Activated CD4-positive, alpha-beta T cell treated with anti-CD3 and anti-CD28 coated beads for 36 hours (primary cell): ENCODE data around the gene COL23A1. TPM values are rescaled to one million over a fixed set of nuclear protein-coding genes. Genes with fewer than 3 reads are reported as not detected.

ENCODE experiments used
- ATAC-seq: fragments of 200-7000 bp; cut with Tn5 transposase; one replicate; pipeline ENCODE4 v1.10.0; 2021; ENCODE audit warnings: mild to moderate bottlenecking, moderate library complexity
- CTCF ChIA-PET: fragments of 350-600 bp; sonication (Branson Sonifier 250); formaldehyde crosslinking; loops from one replicate; lab custom pipeline; 2021; ENCODE audit warnings: antibody characterized with exemption; lab: Charles Lee
- POLR2A ChIA-PET: fragments of 350-600 bp; sonication (Branson Sonifier 250); formaldehyde crosslinking; loops from one replicate; lab custom pipeline; 2021; ENCODE audit warnings: antibody characterized with exemption, inconsistent platforms; lab: Charles Lee
- DNase-seq: peaks from one replicate; pipeline ENCODE4 v3.0.0-alpha.2; 2020
- H3K27ac Mint-ChIP-seq: one replicate; pipeline ENCODE4 v1.8.0; 2021; ENCODE audit warnings: mixed read lengths
- H3K27me3 Mint-ChIP-seq: one replicate; pipeline ENCODE4 v1.8.0; 2021; ENCODE audit warnings: mixed read lengths
- H3K36me3 Mint-ChIP-seq: one replicate; pipeline ENCODE4 v1.8.0; 2021; ENCODE audit warnings: low read depth, mixed read lengths
- H3K4me1 Mint-ChIP-seq: one replicate; pipeline ENCODE4 v1.8.0; 2021; ENCODE audit warnings: mixed read lengths
- H3K4me3 Mint-ChIP-seq: one replicate; pipeline ENCODE4 v1.8.0; 2021; ENCODE audit warnings: mild to moderate bottlenecking, moderate library complexity, mixed read lengths
- H3K9me3 Mint-ChIP-seq: one replicate; pipeline ENCODE4 v1.8.0; 2021; ENCODE audit warnings: low read depth, mixed read lengths
- intact Hi-C, 2 experiments: fragments of 100-400 bp; cut with DNase I in 1 of 2; cut with micrococcal nuclease in 1 of 2; formaldehyde crosslinking; loops; one replicate each; pipeline versions ENCODE4 v1.14.2 to v1.15.1; 2022 to 2024; cut with DNase I, micrococcal nuclease
- total RNA-seq, 2 experiments: library from RNA; stranded (reverse); gene quantifications; one replicate each; pipeline ENCODE4 v1.2.3, GENCODE V29; 2021

Gene COL23A1
- total RNA-seq, 2 experiments from 2014 or later = not detected

DNA sequence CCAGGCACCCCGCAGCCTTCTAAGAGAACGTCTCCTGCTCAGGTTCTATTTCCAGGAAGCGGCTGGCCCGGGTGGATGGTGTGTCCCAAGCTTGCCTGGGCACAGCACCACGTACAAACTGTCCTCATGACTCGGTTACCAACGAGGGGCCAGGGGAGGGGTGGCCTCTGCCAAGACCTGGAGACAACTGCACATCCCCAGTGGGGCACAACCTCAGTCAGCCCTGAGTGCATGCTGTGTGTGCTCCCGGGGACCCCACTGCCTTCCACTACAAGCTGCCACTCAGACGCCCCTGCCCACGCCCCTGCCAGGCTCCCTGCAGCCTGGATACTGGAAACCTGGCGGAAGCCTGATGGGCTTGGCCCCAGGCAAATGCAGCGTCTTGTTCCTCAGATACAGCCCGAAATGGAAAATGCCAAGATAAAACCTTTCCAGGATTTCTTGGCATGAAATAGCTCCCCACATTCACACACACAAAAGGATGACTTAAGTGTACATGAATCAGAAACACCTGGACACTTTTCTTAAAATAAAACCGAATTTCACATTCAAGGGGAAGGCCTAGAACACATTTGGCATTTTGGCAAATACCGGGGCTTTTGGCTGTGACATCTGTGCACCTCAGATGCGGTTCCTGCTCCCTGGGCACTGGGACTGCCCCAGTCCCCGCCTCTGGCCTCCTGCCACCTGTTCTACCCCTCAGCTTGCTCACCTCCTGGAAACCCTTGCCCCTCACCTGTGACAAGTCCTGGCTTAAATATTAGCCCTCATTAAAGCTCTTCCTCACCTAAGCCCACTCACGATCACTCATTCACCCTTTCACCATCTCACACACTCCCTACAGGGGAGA, 62.5 kb downstream of the COL23A1 start:
- intact Hi-C loops = no loop called here
- DNase-seq = no peak
- CTCF ChIA-PET = no interaction called here
- no peak overlapping the region for H3K27ac Mint-ChIP-seq
- H3K36me3 Mint-ChIP-seq = no peaks in the 10 kb centered on the region
- no peak for ATAC-seq
- POLR2A ChIA-PET = no interaction called here
- no peak overlapping the region for H3K4me3 Mint-ChIP-seq
- H3K9me3 Mint-ChIP-seq = no peaks in the 10 kb centered on the region
- H3K27me3 Mint-ChIP-seq = no peaks in the 10 kb centered on the region
- H3K4me1 Mint-ChIP-seq = no peaks in the 10 kb centered on the region

DNA sequence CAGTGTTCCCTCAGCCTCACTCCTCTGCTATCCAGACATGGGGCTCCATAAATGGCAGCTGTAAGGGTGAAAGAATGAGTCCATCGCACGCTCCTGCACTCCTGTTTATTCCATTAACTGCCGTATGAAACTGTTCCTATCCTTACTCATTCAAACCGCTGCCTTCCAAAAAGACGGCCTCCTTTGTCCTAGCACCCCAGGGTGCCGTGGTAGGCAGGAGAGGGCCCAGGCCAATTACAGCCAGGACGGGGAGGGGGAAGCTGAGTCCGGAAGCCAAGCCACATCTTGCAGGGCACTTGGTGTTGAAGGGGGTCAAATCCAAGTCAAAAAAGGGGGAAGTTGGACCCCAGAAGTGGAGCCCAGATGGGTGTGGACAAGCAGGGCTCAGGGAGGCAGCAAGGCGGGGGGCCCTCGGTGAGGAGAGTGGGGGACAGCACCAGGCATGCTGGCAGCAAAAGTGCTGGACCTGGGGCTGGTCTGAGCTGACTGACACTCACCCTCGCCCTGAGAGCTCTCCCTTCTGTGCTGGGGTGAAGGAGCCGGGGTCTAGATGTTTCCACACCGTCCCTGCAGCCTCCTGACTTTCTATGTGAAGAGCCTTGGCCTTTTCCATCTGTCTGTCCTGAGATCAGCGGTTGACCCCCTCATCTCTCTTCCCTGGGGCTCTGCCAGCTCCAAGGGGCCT, 63.3 kb downstream of the COL23A1 start:
- H3K4me1 Mint-ChIP-seq = no peaks in the 10 kb centered on the region
- POLR2A ChIA-PET = no interaction called here
- ATAC-seq (no peak), DNase-seq (no peak)
- intact Hi-C loops = no loop called here
- CTCF ChIA-PET = no interaction called here
- H3K9me3 Mint-ChIP-seq = no peaks in the 10 kb centered on the region
- H3K36me3 Mint-ChIP-seq = no peaks in the 10 kb centered on the region
- no peaks in the 10 kb centered on the region for H3K27me3 Mint-ChIP-seq
- H3K27ac Mint-ChIP-seq = no peak overlapping the region
- no peak overlapping the region for H3K4me3 Mint-ChIP-seq

DNA sequence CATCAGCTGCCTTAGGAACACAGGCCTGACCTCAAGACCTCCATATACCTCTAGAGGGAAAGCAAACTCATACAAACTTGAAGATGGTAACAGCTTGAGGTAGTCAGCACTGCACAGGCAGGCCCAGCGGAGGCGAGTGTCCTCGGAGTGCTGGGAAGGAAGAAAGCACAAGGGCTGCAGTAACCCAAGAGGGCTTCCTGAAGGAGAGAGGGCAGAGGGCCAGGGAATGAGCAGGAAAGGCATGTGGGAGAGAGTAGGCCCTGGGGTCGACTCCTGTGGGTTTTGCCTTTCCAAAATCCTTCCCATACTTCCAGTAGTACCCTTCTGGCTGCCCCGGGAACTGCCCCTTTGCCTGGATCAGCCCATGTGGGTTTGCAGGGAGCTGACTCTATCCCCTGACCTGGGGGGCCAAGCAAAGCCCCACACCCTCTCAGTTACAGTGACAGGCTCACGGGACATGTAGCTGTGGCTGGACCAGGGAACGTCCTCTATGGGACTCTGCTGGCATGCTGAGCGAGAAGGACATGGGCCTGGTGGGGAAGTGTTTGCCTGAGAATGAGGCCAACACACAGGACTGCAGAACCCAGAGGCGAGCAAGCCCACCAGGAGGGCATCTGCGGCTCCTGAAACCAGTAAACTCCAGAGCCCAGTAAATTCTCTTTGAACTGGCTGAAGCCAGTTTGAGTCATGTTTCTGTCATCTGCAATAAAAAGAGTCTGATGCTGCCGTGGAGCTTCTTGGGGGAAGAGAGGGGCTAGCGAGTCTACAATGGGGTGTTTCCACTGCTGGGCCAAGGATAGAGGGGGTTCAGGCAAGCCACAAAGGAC, 64.1 kb downstream of the COL23A1 start:
- Mint-ChIP-seq H3K9me3 (no peaks in the 10 kb centered on the region), H3K36me3 (no peaks in the 10 kb centered on the region), H3K27ac (no peak overlapping the region), H3K27me3 (no peaks in the 10 kb centered on the region), H3K4me3 (no peak overlapping the region), H3K4me1 (no peaks in the 10 kb centered on the region)
- POLR2A ChIA-PET = no interaction called here
- no peak for DNase-seq
- intact Hi-C loops = no loop called here
- CTCF ChIA-PET = no interaction called here
- no peak for ATAC-seq

DNA sequence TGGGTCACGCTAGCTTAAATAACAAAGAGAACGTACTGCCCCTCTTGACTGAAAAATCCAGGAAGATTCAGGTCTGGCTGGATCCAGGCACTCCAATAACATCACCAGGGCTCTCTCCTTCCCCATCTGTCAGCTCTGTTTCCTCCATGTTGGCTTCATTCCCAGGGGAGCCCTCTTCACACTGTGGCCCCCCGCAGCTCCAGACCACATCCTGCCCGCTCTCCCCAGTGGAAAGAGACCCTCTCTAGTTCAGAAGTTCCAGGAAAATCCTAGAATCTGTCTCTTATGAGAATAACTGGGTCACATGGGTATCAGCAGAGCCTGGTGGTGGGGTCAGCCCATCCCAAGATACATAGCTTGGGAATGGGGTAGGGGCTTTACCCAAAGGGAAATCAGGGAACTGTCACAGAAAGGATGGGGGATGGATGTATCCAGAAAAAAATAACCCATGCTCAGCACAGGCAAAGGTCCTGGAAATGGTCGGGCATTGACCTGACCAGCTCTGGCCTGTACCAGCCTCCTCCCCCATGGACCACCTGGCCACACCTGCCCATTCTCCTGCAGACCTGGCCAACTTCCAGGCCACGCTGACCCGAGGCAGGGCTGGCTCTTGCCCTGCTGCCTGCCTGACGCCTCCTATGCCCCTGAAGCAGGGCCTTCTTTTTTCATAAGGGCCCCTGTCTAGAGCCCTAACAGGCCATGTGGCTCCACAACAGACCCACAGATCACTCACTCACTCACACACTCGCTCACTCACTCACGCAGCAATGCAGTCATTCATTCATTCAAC, 65.9 kb downstream of the COL23A1 start:
- intact Hi-C loops = no loop called here
- Mint-ChIP-seq H3K27me3 (peaks cover 5% of the 10 kb centered on the region), H3K4me1 (no peaks in the 10 kb centered on the region), H3K36me3 (no peaks in the 10 kb centered on the region), H3K27ac (no peak overlapping the region), H3K9me3 (no peaks in the 10 kb centered on the region), H3K4me3 (no peak overlapping the region)
- ATAC-seq (no peak), DNase-seq (no peak)
- CTCF ChIA-PET = no interaction called here
- POLR2A ChIA-PET = no interaction called here

DNA sequence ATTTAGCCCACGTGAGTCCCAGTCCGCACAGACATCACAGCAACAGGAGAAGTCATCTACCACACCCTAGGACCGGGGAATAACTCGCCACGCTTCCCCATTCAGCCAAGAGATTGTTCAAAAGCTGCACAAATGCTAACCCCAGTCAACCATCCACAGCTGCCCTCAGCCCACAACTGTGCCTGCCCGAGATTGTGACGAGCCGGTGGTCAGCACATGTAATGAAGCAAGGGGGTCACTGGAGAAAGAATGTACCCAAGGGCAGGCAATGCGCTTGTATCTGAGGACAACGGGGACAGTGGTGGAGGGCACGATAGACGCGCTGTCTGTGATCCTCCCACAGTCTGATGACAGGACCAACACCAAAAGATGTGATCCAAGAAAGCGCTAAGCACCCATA, 67.8 kb downstream of the COL23A1 start:
- DNase-seq = no peak
- ChIA-PET CTCF (no interaction called here), POLR2A (no interaction called here)
- H3K27me3 Mint-ChIP-seq = peaks cover 5% of the 10 kb centered on the region
- intact Hi-C loops = no loop called here
- no peaks in the 10 kb centered on the region for H3K4me1 Mint-ChIP-seq
- no peaks in the 10 kb centered on the region for H3K9me3 Mint-ChIP-seq
- H3K4me3 Mint-ChIP-seq = no peak overlapping the region
- no peak overlapping the region for H3K27ac Mint-ChIP-seq
- no peak for ATAC-seq
- H3K36me3 Mint-ChIP-seq = no peaks in the 10 kb centered on the region

DNA sequence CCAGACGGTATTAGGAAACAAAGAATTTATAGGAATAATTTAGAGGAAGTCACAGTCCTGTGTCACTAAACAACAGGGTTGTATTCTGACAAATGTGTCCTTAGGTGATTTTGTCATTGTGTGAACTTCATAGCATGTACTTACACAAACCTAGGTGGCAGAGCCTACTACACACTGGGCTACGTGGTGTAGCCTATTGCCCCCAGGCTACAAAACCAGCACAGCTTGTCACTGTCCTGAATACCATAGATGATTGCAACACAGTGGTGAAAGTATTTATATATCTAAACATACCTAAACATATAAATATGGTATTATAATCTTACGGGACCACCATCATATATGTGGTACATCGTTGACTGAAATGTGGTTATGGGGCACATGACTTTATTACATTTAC, 69.3 kb downstream of the COL23A1 start:
- no peaks in the 10 kb centered on the region for H3K4me1 Mint-ChIP-seq
- no peak for ATAC-seq
- no peaks in the 10 kb centered on the region for H3K9me3 Mint-ChIP-seq
- H3K36me3 Mint-ChIP-seq = no peaks in the 10 kb centered on the region
- intact Hi-C loops = no loop called here
- peaks cover 12% of the 10 kb centered on the region for H3K27me3 Mint-ChIP-seq
- POLR2A ChIA-PET = no interaction called here
- CTCF ChIA-PET = no interaction called here
- H3K4me3 Mint-ChIP-seq = no peak overlapping the region
- no peak overlapping the region for H3K27ac Mint-ChIP-seq
- no peak for DNase-seq

DNA sequence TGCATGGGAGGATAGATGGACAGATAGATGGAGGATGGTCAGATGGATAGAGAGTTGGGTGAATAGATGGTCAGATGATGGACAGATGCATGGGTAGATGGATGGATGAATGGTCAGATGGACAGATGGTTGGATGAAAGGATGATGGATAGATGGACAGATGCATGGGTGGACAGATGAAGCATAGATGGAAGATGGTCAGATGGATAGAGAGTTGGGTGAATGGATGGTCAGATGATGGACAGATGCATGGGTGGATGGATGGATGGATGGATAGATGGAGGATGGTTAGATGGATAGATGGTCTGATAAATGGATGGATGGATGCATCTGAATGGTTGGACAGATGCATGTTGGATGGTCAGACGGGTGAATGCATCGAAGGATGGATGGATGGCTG, 70.4 kb downstream of the COL23A1 start:
- ChIA-PET POLR2A (no interaction called here), CTCF (no interaction called here)
- H3K4me1 Mint-ChIP-seq = no peaks in the 10 kb centered on the region
- H3K4me3 Mint-ChIP-seq = no peak overlapping the region
- intact Hi-C loops = no loop called here
- DNase-seq (no peak), ATAC-seq (no peak)
- H3K27me3 Mint-ChIP-seq = peaks cover 18% of the 10 kb centered on the region
- H3K9me3 Mint-ChIP-seq = no peaks in the 10 kb centered on the region
- no peaks in the 10 kb centered on the region for H3K36me3 Mint-ChIP-seq
- H3K27ac Mint-ChIP-seq = no peak overlapping the region

DNA sequence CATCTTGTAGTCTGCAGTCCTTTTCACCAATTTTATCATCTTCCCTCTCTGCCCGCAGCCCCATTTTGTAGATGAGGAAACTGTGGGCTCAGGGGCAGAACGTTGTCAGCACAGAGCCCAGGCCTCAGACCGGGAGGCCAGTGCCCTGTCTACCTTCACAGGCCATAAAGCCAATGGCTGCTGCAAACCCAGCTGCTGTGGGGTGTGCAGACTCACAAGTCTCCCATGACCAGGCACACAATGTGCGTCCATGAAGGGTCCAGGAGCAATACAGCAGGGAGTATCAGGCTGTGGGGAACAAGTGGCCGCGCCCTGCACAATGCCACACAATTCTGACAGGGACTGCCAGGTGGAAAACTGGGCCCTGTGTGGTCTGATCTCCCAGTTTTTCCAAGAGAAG, 71.0 kb downstream of the COL23A1 start:
- ChIA-PET CTCF (no interaction called here), POLR2A (no interaction called here)
- intact Hi-C loops = no loop called here

DNA sequence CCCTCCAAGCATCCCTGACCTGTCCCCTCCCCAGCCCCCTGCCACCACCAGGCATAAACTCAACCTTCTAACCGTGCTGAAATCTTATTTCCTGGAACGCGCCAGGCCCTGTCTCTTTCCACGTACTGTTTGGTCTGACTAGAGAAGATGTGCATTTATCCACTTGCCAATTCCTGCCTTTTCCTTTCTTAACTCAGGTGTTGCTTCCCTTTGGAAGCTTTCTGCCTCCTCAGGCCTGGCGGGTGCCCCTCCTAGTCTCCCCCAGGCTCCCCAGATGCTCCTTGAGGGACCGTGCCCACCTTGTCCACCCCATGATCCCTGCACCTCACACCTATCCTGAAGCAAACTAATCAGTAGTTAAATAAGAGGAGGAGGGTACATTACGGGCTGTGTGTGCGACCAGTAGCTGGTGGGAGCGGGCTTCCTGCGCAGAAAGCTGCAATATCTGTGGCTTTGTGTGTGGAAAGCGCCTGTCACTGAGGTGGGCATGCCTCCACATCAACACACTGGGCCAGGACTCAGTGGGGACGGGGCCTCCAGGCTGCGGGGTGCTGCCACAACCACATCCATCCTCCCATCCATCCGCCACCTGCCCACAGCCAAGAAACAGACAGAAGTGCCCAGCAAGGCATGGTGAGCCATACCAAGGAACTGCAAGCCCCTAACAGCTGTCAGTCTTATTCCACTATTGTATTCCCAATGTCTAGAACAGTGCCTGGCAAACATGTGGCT, 73.5 kb downstream of the COL23A1 start:
- intact Hi-C loops = no loop called here
- Mint-ChIP-seq H3K36me3 (no peaks in the 10 kb centered on the region), H3K4me3 (no peak overlapping the region), H3K27me3 (peaks cover 21% of the 10 kb centered on the region), H3K27ac (no peak overlapping the region), H3K4me1 (no peaks in the 10 kb centered on the region), H3K9me3 (no peaks in the 10 kb centered on the region)
- no peak for DNase-seq
- CTCF ChIA-PET = no interaction called here
- ATAC-seq = no peak
- POLR2A ChIA-PET = no interaction called here

More for the DNA sequence above, 71.0 kb downstream of the COL23A1 start:
- H3K4me3 Mint-ChIP-seq = no peak overlapping the region
- DNase-seq (no peak), ATAC-seq (no peak)
- no peaks in the 10 kb centered on the region for H3K9me3 Mint-ChIP-seq
- peaks cover 18% of the 10 kb centered on the region for H3K27me3 Mint-ChIP-seq
- H3K27ac Mint-ChIP-seq = no peak overlapping the region
- no peaks in the 10 kb centered on the region for H3K4me1 Mint-ChIP-seq
- no peaks in the 10 kb centered on the region for H3K36me3 Mint-ChIP-seq

DNA sequence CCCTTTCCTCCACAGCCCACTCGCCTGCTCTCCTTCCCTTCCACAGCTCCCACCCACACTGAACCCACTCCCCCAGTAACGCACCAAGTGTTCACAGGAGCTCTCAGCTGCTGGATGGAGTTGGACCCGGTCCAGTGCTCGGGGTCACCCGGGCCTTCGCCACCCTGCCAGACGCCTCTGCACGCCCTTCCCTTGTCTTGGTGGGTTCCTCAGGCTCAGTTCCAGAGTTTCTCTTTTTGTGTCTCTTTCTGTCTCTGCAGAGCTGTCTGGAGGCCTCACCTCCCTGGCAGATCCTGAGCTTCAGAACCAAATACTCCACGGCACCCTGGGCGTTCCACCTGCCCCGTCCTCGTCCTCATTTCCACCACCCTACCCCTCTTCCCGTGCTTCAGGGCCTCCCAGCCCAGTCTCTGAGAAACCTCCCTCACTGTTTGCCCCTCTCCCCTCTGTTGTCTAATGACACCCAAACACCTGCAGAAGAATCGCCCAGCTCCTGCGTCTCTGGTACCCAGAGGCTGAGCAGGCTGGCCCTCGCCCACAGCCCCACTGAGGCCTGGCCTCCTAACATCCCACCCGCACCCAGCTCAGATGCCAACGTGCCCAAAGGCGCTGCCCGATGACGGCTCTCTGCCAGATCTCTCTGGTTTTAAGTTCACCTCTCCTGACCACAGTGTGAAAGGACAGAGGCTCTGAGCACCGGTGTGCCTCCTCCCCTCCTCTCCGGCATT, 74.3 kb downstream of the COL23A1 start:
- intact Hi-C loops = no loop called here
- CTCF ChIA-PET = interaction anchor here (0.6 kb wide), 1 partner anchor 978 kb away, joined by 3 read pairs; no protein-coding TSS in a partner anchor
- POLR2A ChIA-PET = no interaction called here
- Mint-ChIP-seq H3K4me1 (no peaks in the 10 kb centered on the region), H3K9me3 (no peaks in the 10 kb centered on the region), H3K4me3 (no peak overlapping the region), H3K27ac (no peak overlapping the region), H3K27me3 (peaks cover 21% of the 10 kb centered on the region), H3K36me3 (no peaks in the 10 kb centered on the region)
- ATAC-seq (no peak), DNase-seq (no peak)
